MCF 10A (cell line): ENCODE data around the gene USH1C. TPM values are rescaled to one million over a fixed set of nuclear protein-coding genes. Genes with fewer than 3 reads are reported as not detected.

ENCODE experiments used
- BruUV-seq: library from RNA; stranded (reverse); fragments of 400-500 nt; replicated peaks from 2 replicates; lab custom pipeline; 2021; lab: Mats Ljungman, UMichigan
- CTCF ChIA-PET: fragments of 300-600 bp; sonication (Branson Sonifier 250); formaldehyde crosslinking; extraction: SDS; loops from one replicate; lab custom pipeline; 2021; ENCODE audit warnings: antibody characterized with exemption, inconsistent platforms; lab: Yijun Ruan, JAX
- POLR2A ChIA-PET: fragments of 300-600, 350-650 bp; sonication (Branson Sonifier 250); formaldehyde crosslinking; extraction: SDS; loops from one replicate; lab custom pipeline; 2020; ENCODE audit warnings: antibody characterized with exemption, inconsistent platforms; lab: Yijun Ruan, JAX
- DNase-seq: peaks from one replicate; pipeline ENCODE4 v3.0.0-alpha.2; 2018; ENCODE audit not compliant: unreplicated experiment
- H3K27ac Mint-ChIP-seq: one replicate; pipeline ENCODE4 v1.8.0; 2022; ENCODE audit warnings: mild to moderate bottlenecking, low read depth, mixed read lengths; ENCODE audit not compliant: unreplicated experiment
- H3K27me3 Mint-ChIP-seq: one replicate; pipeline ENCODE4 v1.8.0; 2022; ENCODE audit warnings: mixed read lengths; ENCODE audit not compliant: insufficient read depth, unreplicated experiment
- H3K36me3 Mint-ChIP-seq: one replicate; pipeline ENCODE4 v1.8.0; 2022; ENCODE audit warnings: mild to moderate bottlenecking, moderate library complexity, mixed read lengths; ENCODE audit not compliant: insufficient read depth, unreplicated experiment
- H3K4me1 Mint-ChIP-seq: one replicate; pipeline ENCODE4 v1.8.0; 2022; ENCODE audit warnings: mixed read lengths; ENCODE audit not compliant: insufficient read depth, unreplicated experiment
- H3K4me3 Mint-ChIP-seq: one replicate; pipeline ENCODE4 v1.8.0; 2022; ENCODE audit warnings: mild to moderate bottlenecking, moderate library complexity, mixed read lengths; ENCODE audit not compliant: unreplicated experiment
- H3K9me3 Mint-ChIP-seq: one replicate; pipeline ENCODE4 v1.8.0; 2022; ENCODE audit warnings: mixed read lengths; ENCODE audit not compliant: unreplicated experiment
- intact Hi-C: fragments of 100-400 bp; cut with micrococcal nuclease; formaldehyde crosslinking; loops from 2 replicates; pipeline ENCODE4 v1.14.1; 2022
- total RNA-seq: library from RNA; stranded (reverse); gene quantifications from 2 replicates; pipeline ENCODE4 v1.2.3, GENCODE V29; 2022
- TF ChIP-seq, protein P1 (sequence below): fragments of 200-600 bp; IDR thresholded peaks from one replicate; pipeline ENCODE4 v1.8.0; 2022; ENCODE audit warnings: antibody characterized with exemption, mild to moderate bottlenecking; ENCODE audit not compliant: unreplicated experiment

USH1C gene
- total RNA-seq, 1 experiment from 2014 or later: not detected

- Mint-ChIP-seq H3K36me3 (peaks cover 2% of the 10 kb centered on the region), H3K27ac (no peak overlapping the region), H3K4me1 (no peaks in the 10 kb centered on the region), H3K27me3 (peaks cover 12% of the 10 kb centered on the region), H3K4me3 (no peak overlapping the region), H3K9me3 (no peaks in the 10 kb centered on the region)
- intact Hi-C loops: no loop called here
- ChIA-PET CTCF (interaction anchor here (0.5 to 0.7 kb wide), 2 partner anchors 268 to 392 kb away, joined by 3 read pairs; no protein-coding TSS in a partner anchor), POLR2A (no interaction called here)
- TF ChIP-seq, protein P1, sequence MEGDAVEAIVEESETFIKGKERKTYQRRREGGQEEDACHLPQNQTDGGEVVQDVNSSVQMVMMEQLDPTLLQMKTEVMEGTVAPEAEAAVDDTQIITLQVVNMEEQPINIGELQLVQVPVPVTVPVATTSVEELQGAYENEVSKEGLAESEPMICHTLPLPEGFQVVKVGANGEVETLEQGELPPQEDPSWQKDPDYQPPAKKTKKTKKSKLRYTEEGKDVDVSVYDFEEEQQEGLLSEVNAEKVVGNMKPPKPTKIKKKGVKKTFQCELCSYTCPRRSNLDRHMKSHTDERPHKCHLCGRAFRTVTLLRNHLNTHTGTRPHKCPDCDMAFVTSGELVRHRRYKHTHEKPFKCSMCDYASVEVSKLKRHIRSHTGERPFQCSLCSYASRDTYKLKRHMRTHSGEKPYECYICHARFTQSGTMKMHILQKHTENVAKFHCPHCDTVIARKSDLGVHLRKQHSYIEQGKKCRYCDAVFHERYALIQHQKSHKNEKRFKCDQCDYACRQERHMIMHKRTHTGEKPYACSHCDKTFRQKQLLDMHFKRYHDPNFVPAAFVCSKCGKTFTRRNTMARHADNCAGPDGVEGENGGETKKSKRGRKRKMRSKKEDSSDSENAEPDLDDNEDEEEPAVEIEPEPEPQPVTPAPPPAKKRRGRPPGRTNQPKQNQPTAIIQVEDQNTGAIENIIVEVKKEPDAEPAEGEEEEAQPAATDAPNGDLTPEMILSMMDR: no peak
- no peak for DNase-seq
- no TSS peak for BruUV-seq
These were observed 44.5 kb upstream of the USH1C start for GRCh38 chr11:17588721-17589120.

- no peaks in the 10 kb centered on the region for H3K9me3 Mint-ChIP-seq
- H3K27ac Mint-ChIP-seq: no peak overlapping the region
- ChIA-PET CTCF (interaction anchor here (0.6 to 1.0 kb wide), 2 partner anchors 143 to 198 kb away, joined by 3 read pairs; no protein-coding TSS in a partner anchor), POLR2A (interaction anchor here (1.1 kb wide), 1 partner anchor 8 kb away, joined by 3 read pairs; no protein-coding TSS in a partner anchor)
- H3K27me3 Mint-ChIP-seq: peaks cover 12% of the 10 kb centered on the region
- H3K4me3 Mint-ChIP-seq: no peak overlapping the region
- H3K4me1 Mint-ChIP-seq: no peaks in the 10 kb centered on the region
- no peak for DNase-seq
- TF ChIP-seq, protein P1: no peak
- no TSS peak for BruUV-seq
- intact Hi-C loops: no loop called here
- H3K36me3 Mint-ChIP-seq: no peaks in the 10 kb centered on the region
These were observed 44.0 kb upstream of the USH1C start for GRCh38 chr11:17588166-17588565.

DNA sequence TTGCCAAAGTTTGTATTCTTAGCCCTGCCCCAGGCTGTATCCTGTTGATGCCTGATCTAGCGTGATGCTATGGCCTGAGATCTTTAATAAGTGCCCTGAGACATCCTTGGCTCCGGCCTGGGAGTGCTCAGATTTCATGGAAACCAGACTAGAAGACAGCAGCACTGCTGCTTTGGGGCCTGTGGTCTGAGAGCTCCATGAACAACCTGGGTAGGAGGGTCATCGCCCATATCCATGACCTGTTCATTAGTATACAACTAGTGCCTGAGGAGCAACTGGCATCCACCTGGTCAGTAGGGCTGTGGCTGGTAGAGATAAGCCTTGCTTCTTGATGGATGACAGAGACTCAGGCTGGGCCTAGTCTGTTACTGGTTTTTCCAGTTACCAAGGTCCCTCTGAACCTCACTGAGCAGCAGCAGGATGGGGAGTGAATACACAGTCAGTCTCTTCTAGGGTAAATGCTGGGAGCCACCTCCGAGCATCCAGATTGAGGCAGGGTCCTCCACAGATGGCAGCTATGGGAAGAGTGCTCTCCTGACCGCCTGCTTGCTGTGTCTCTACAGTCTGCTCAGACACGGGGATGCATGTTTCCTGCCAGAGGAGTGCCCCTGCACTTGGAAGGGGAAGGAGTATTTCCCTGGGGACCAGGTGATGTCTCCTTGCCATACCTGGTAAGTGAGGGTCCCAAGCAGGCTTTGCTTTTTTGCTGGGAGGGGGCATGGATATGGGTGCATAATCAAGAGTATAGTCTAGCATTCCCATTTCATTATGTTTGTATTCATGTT lies 41.9 kb upstream of the USH1C start:
- Mint-ChIP-seq H3K4me1 (no peaks in the 10 kb centered on the region), H3K4me3 (no peak overlapping the region), H3K36me3 (no peaks in the 10 kb centered on the region), H3K27me3 (peaks cover 27% of the 10 kb centered on the region), H3K27ac (no peak overlapping the region), H3K9me3 (no peaks in the 10 kb centered on the region)
- CTCF ChIA-PET: no interaction called here
- no peak for DNase-seq
- intact Hi-C loops: no loop called here
- POLR2A ChIA-PET: no interaction called here
- TF ChIP-seq, protein P1: no peak
- no TSS peak for BruUV-seq

GRCh38 chr11:17581732-17582053 lies 37.5 kb upstream of the USH1C start:
- no peaks in the 10 kb centered on the region for H3K9me3 Mint-ChIP-seq
- no peak for DNase-seq
- ChIA-PET CTCF (no interaction called here), POLR2A (no interaction called here)
- TF ChIP-seq, protein P1: no peak
- no peak overlapping the region for H3K4me3 Mint-ChIP-seq
- intact Hi-C loops: no loop called here
- peaks cover 40% of the 10 kb centered on the region for H3K27me3 Mint-ChIP-seq
- H3K36me3 Mint-ChIP-seq: no peaks in the 10 kb centered on the region
- H3K27ac Mint-ChIP-seq: no peak overlapping the region
- H3K4me1 Mint-ChIP-seq: no peaks in the 10 kb centered on the region
- BruUV-seq: no TSS peak
